Ovary (tissue), 3 donors: Measurements from ENCODE around the gene CAPN8.

Source experiments
- EP300 ChIP-seq: sonication (generic); formaldehyde crosslinking; IDR thresholded peaks from one replicate; pipeline ENCODE4 v1.6.1; 2017; ENCODE audit warnings: antibody characterized with exemption
- POLR2A ChIP-seq: fragments of 450-650 bp; IDR thresholded peaks from one replicate; pipeline ENCODE4 v1.6.1; 2017; ENCODE audit warnings: antibody characterized with exemption, mild to moderate bottlenecking, moderate library complexity
- TF ChIP-seq, protein P1 (sequence below), 3 donors: fragments of 450-650 bp in 2 of 3; fragments of 200-600 bp in 1 of 3; IDR thresholded peaks; one replicate each; pipeline versions ENCODE4 v1.5.1 to v1.8.0; 2016 to 2022; ENCODE audit warnings: antibody characterized with exemption in 3 of 3, mild to moderate bottlenecking in 1 of 3
- donor health status: DM: no; HTN: no; CAD: no.

DNA sequence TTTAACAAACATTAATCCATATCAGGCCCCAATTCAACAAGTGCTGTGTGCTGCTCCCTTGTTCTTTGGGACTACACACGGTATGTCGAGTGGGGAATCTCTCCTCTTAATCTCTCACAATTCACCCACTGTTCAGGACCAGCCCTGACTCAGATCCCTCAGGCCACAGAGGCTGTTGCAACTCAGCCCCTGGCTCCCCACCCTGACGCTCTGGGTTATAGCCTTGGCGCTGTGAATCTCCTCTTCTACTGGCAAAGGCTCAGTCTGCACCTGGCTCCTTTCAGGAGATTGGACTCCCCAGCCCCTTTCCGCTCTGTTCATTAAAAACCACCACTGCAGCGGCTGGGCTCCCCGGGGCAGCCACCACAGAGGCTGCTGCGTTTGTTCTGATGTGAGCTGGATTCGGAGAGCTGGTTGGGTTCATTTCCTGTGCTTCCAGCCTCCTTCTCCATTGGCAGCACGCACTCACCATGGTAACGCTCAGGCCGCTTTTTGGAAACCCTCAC, 13.0 kb downstream of the CAPN8 start:
- TF ChIP-seq EP300: no peak
- TF ChIP-seq, protein P1, sequence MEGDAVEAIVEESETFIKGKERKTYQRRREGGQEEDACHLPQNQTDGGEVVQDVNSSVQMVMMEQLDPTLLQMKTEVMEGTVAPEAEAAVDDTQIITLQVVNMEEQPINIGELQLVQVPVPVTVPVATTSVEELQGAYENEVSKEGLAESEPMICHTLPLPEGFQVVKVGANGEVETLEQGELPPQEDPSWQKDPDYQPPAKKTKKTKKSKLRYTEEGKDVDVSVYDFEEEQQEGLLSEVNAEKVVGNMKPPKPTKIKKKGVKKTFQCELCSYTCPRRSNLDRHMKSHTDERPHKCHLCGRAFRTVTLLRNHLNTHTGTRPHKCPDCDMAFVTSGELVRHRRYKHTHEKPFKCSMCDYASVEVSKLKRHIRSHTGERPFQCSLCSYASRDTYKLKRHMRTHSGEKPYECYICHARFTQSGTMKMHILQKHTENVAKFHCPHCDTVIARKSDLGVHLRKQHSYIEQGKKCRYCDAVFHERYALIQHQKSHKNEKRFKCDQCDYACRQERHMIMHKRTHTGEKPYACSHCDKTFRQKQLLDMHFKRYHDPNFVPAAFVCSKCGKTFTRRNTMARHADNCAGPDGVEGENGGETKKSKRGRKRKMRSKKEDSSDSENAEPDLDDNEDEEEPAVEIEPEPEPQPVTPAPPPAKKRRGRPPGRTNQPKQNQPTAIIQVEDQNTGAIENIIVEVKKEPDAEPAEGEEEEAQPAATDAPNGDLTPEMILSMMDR (IDR thresholded peaks at IDR 0.05): no peak
- TF ChIP-seq POLR2A: no peak
